Loucy (cell line): ENCODE results near the gene LRP3.
A peak's percentile ranks its signal among the peaks of the same experiment; 100 is the strongest.
"Not testable (repeated sequence)": the region's sequence is repeated elsewhere in the genome, so short reads cannot be mapped to it uniquely, and the experiment has no call there.

Experiments used
- H2AFZ ChIP-seq: fragments of 200-600 bp; sonication (generic); 2 replicates; pipeline ENCODE4 v1.6.0; 2016; ENCODE audit warnings: antibody characterized with exemption, mild to moderate bottlenecking, low read length, moderate library complexity
- H3F3A ChIP-seq: fragments of 200-600 bp; 2 replicates; pipeline ENCODE4 v1.6.0; 2016; ENCODE audit warnings: antibody characterized with exemption, low read depth, mild to moderate bottlenecking
- H3K27me3 ChIP-seq: fragments of 200-600 bp; sonication (generic); 2 replicates; pipeline ENCODE4 v1.6.1; 2014; ENCODE audit warnings: low read length, mild to moderate bottlenecking; ENCODE audit not compliant: insufficient read depth, poor library complexity, severe bottlenecking
- H3K36me3 ChIP-seq: fragments of 200-600 bp; sonication (generic); 2 replicates; pipeline ENCODE4 v1.6.1; 2016; ENCODE audit warnings: low read length; ENCODE audit not compliant: insufficient read depth
- H3K4me1 ChIP-seq: fragments of 200-600 bp; sonication (generic); 2 replicates; pipeline ENCODE4 v1.5.1; 2014; ENCODE audit warnings: low read length, mild to moderate bottlenecking; ENCODE audit not compliant: insufficient read depth, poor library complexity, severe bottlenecking
- H3K4me2 ChIP-seq: fragments of 200-600 bp; sonication (generic); 2 replicates; pipeline ENCODE4 v1.6.0; 2014; ENCODE audit warnings: antibody characterized with exemption, low read length, low read depth, mild to moderate bottlenecking; ENCODE audit not compliant: poor library complexity, severe bottlenecking
- H3K4me3 ChIP-seq: fragments of 200-600 bp; sonication (generic); 2 replicates; pipeline ENCODE4 v1.5.1; 2014; ENCODE audit warnings: low read length, mild to moderate bottlenecking, mixed read lengths; ENCODE audit not compliant: poor library complexity, severe bottlenecking
- H3K79me2 ChIP-seq: fragments of 200-600 bp; sonication (generic); 2 replicates; pipeline ENCODE4 v1.6.1; 2014; ENCODE audit warnings: low read length; ENCODE audit not compliant: insufficient read depth
- H3K9ac ChIP-seq: fragments of 200-600 bp; sonication (generic); 2 replicates; pipeline ENCODE4 v1.6.0; 2014; ENCODE audit warnings: mild to moderate bottlenecking, low read depth, low read length, moderate library complexity; ENCODE audit not compliant: poor library complexity, severe bottlenecking
- H3K9me2 ChIP-seq: fragments of 200-600 bp; sonication (generic); replicated peaks from 2 replicates; pipeline ENCODE4 v1.6.1; 2016; ENCODE audit warnings: low read depth, low read length, mixed read lengths
- H3K9me3 ChIP-seq: fragments of 200-600 bp; sonication (generic); 2 replicates; pipeline ENCODE4 v1.6.1; 2014; ENCODE audit warnings: mild to moderate bottlenecking, antibody characterized with exemption, low read length, low read depth; ENCODE audit not compliant: insufficient read depth
- H4K20me1 ChIP-seq: fragments of 200-600 bp; sonication (generic); 2 replicates; pipeline ENCODE4 v1.6.0; 2014; ENCODE audit warnings: antibody characterized with exemption, low read length, mild to moderate bottlenecking; ENCODE audit not compliant: insufficient read depth, poor library complexity, severe bottlenecking
- CTCF ChIP-seq: fragments of 200-600 bp; sonication (generic); conservative IDR thresholded peaks from 2 replicates; pipeline ENCODE4 v1.5.1; 2014; ENCODE audit warnings: mild to moderate bottlenecking, antibody characterized with exemption, low read length
- EZH2phosphoT487 ChIP-seq: fragments of 200-600 bp; IDR thresholded peaks from 2 replicates; pipeline ENCODE4 v1.6.1; 2018; ENCODE audit warnings: antibody characterized with exemption, mild to moderate bottlenecking, moderate library complexity, borderline replicate concordance

LRP3 gene

GRCh38 chr19:33189453-33189852, 4.7 kb upstream of the LRP3 start:
- Histone ChIP-seq H3K27me3 (no peaks in the 10 kb centered on the region), H3F3A (no peaks in the 10 kb centered on the region), H3K9me3 (no peaks in the 10 kb centered on the region), H3K9ac (no peak overlapping the region), H3K4me2 (no peak overlapping the region), H3K4me1 (peaks cover 10% of the 10 kb centered on the region), H3K36me3 (no peaks in the 10 kb centered on the region), H3K79me2 (no peaks in the 10 kb centered on the region), H3K9me2 (no peaks in the 10 kb centered on the region), H4K20me1 (no peaks in the 10 kb centered on the region), H3K4me3 (no peak overlapping the region), H2AFZ (no peak overlapping the region)
- TF ChIP-seq CTCF = no peak
- TF ChIP-seq EZH2phosphoT487 = no peak

DNA sequence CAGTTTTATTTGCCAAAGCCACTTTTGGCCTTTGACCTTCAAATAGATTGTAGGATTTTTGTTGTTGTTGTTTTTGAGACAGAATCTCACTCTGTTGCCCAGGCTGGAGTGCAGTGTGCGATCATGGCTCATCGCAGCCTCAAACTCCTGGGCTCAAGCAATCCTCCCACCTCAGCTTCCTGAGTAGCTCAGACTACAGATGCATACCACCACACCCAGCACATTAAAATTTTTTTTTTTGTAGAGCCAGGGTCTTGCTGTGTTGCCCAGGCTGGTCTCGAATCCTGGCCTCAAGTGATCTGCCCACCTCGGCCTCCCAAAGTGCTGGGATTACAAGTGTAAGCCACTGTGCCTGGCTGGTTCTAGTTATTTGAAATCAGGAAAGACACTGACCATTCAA, 3.0 kb upstream of the LRP3 start:
- not testable (repeated sequence) for H3K4me3 ChIP-seq, H3K4me2 ChIP-seq, H3F3A ChIP-seq

DNA sequence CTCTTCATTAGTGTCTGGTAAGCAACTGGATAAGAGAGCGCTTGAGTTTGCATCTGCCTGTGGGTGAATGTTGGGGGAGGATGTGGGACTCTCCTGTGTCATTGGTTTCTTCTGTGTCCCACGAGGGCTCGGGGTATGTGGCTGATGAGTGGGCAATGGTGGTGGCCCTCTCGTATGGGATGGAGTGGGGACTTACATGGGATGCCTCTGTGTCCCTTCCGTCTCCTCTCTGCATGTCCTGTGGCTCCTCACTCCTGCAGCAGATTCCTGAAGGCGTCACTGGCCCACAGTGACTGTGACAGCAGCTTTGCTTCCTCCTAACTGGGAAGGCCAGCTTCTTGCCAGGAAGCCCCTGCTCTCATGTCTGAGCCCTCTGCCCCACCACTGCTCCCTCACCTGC, 2.6 kb upstream of the LRP3 start:
- H3K79me2 ChIP-seq = no peaks in the 10 kb centered on the region
- H3F3A ChIP-seq = no peaks in the 10 kb centered on the region
- H2AFZ ChIP-seq = no peak overlapping the region
- no peaks in the 10 kb centered on the region for H3K27me3 ChIP-seq
- H3K9me2 ChIP-seq = no peaks in the 10 kb centered on the region
- H3K4me1 ChIP-seq = peaks cover 5% of the 10 kb centered on the region
- H4K20me1 ChIP-seq = no peaks in the 10 kb centered on the region
- no peak for TF ChIP-seq EZH2phosphoT487
- no peak for TF ChIP-seq CTCF
- no peak overlapping the region for H3K9ac ChIP-seq
- H3K4me3 ChIP-seq = no peak overlapping the region
- no peaks in the 10 kb centered on the region for H3K9me3 ChIP-seq
- no peak overlapping the region for H3K4me2 ChIP-seq
- H3K36me3 ChIP-seq = no peaks in the 10 kb centered on the region

More for the DNA sequence above, 3.0 kb upstream of the LRP3 start:
- H4K20me1 ChIP-seq, H3K9ac ChIP-seq, H3K9me3 ChIP-seq, H3K36me3 ChIP-seq, H3K27me3 ChIP-seq, H3K4me1 ChIP-seq, H2AFZ ChIP-seq, H3K79me2 ChIP-seq, H3K9me2 ChIP-seq: not testable (repeated sequence)

GRCh38 chr19:33192010-33192409, 2.1 kb upstream of the LRP3 start:
- no peaks in the 10 kb centered on the region for H3K27me3 ChIP-seq
- no peak overlapping the region for H3K4me3 ChIP-seq
- H3K4me1 ChIP-seq = peaks cover under 1% of the 10 kb centered on the region
- H3K9me2 ChIP-seq = no peaks in the 10 kb centered on the region
- no peaks in the 10 kb centered on the region for H3K36me3 ChIP-seq
- no peaks in the 10 kb centered on the region for H3K9me3 ChIP-seq
- no peak overlapping the region for H3K9ac ChIP-seq
- no peaks in the 10 kb centered on the region for H3F3A ChIP-seq
- H2AFZ ChIP-seq = no peak overlapping the region
- no peak overlapping the region for H3K4me2 ChIP-seq
- H4K20me1 ChIP-seq = no peaks in the 10 kb centered on the region
- TF ChIP-seq CTCF (peak; percentile 65), EZH2phosphoT487 (no peak)
- no peaks in the 10 kb centered on the region for H3K79me2 ChIP-seq
